Measurements from ENCODE around the gene BBX.

Gene BBX

DNA sequence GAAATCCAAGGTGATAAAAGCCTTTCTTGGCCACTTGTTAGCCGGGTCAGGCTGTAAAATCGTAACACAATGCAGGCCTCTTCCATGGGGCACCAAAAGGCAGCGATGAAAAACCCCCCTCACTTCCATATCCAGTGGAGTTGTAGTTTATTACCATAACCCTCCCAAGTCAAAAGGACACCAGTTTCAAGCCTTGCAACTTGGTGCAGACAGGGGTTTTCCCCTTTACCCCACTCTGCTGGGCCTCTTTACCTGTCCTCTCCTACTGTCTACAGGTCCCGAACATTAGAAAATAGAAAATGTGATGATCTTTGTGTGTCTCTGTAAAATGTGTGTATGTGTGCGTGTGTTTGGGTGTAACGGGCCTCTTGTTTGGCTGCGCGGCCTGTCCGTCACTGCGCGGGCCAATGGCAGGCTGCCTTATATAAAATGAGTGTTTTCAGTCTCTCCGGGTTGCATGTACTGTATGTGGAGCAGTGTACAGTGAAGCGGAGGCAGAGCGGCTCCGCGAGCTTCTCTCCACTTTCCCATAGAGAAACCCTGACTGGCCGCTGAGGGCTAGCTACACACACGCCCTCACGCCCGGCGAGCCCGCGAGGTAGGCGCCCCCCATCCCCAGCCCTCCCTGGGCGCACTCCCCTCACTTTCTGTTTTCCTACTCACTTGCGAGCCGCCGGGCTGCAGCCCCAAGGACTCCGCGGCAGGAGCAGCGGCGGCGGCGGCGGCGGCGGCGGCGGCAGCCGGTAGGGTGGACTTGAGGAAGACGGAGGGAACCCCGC lies at the start of gene BBX:
Gene BBX (plus strand): TSS at position 453 of the 779 bp plus-strand sequence. CDS start 187,499 bp downstream, outside the sequence.
- peak; percentile 90 for DNase-seq (ENCODE audit: low spot score)

GRCh38 chr3:107476462-107476861 lies 46.3 kb upstream of the BBX start:
- no peak for DNase-seq (ENCODE audit: low spot score)

DNA sequence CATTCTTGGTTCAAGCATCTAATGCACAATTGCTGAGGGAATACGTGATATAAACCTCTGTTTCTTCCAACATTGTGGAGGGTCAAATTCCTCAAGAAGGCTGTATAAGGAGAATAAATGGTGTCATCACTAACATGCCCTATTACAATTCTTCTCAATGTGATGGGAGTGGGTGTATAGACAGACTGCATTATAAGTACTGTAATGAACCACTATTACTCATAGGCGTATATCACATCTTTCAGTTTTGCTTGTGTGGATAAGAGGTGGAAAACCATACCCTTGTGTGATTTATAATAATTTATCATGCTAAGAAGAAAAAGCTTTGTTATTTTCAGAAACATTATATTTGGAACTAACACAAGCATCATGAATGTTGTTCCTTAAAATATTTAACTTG lies 35.3 kb upstream of the BBX start:
- no peak for DNase-seq (ENCODE audit: low spot score)

- no peak for DNase-seq (ENCODE audit: low spot score)
These were observed 33.8 kb upstream of the BBX start for GRCh38 chr3:107488942-107489341.

DNA sequence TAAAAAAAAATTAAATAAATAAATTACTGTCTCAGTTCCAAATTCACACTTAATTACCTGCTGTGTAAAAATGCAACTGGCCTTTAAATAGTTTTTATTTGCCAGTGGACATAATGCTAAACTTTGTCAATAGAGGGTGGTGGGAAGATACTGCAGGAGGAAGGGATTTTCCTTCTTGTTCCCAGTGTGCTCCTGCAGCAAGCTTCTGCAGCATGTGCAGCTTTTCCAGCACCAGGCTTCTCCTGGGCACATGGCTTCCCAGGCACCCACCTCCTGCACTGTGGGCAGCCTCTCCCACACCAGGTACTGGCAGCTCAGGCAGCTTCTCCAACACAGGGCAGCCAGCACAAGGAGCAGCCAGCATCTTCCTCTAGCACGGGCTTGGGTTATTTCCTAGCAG lies 29.6 kb upstream of the BBX start:
- no peak for DNase-seq (ENCODE audit: low spot score)

DNA sequence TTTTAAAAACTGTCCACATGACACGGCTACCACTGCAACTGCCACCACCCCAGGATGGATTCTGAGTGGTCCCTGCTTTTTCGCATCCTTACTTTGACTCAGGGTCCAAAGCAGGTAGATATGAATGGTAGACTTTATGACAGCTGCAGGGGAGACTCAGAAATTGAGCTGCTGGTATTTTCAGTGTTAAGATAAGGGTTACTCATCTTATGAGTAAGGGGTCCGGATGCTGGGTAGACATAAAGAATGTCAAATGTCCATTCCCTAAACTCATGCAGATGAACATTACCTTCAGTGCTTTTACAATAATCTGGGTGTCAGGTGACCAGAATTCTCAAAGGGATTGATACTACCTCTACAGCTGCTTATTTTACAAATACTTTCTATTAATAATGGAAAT lies 25.9 kb upstream of the BBX start:
- no peak for DNase-seq (ENCODE audit: low spot score)

GRCh38 chr3:107498646-107499045 lies 24.1 kb upstream of the BBX start:
- DNase-seq (ENCODE audit: low spot score): no peak

DNA sequence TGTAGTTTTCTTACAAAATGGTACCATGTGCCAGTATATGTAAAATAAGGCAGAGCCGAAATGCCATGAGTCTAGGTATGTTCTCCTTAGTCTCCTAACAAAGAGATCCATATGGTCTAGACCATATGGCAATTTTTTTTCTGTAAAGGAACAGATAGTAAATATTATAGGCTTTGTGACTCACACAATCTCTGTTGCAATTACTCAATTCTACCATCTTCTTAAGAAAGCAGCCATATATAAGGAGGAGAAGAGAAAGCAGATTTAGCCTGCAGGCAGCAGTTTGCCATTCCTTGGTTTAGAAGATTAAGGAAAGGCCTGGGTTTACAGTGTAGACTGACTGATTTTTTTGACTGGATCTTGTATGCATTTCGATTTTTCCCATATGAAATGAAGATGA lies 16.3 kb upstream of the BBX start:
- no peak for DNase-seq (ENCODE audit: low spot score)

- DNase-seq (ENCODE audit: low spot score): no peak
These were observed 14.4 kb upstream of the BBX start for GRCh38 chr3:107508331-107508730.

DNA sequence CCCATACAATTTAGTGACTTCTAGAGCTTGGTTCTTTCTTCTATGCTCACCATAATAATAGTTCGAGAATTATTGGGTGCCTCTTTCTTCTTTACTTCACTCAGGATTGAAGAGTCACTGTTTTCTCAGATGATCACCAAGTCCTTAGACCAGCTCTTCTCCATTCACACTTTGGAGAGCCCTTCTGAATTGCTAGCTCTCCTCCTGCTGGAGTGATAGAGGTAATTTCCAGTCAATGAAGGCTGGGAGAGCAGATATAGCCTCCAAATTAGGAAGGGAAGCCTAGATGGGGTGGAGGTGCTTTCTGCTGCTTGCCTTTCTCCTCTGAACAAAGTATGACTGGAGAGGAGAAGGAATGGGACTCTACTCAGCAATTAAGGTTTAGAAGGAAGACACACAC lies 10.7 kb upstream of the BBX start:
- DNase-seq (ENCODE audit: low spot score): no peak

DNA sequence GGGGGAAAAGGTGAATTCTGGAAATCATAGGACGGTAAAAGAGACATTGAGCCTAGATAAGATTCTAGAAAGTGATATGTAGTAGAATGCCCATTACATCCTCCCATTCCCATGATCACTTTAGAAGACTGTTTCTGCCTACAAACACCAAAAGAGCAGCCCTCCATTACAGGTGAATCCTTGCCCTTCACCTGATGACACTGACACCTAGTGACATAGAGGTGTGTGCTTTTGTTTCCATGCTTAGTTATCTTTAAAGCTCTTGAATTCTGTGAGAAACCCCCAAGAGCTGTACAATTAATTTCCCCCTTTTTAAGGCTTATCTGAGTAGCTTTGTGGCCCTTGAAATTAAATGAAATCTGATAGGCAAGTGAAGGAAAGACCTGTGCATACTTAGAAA lies 8.3 kb upstream of the BBX start:
- no peak for DNase-seq (ENCODE audit: low spot score)

DNA sequence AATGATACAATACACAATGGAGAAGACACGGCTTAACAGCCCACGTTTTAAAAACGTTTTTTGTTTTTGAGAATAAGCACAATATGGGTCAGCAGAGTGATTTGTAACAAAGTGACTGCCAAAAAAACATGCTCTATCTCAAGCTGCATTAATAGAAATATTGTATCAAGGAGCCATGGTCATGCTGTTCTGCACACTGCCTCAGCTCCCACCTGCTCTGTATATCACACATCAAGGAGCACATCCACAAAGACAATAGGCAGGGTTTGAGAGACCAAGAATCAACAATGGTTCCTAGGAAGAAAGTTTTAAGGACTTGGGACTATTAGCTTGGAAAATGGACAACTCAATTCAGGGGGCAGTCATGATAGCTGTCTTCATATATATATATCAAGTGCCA lies 6.3 kb upstream of the BBX start:
- DNase-seq (ENCODE audit: low spot score): no peak

- no peak for DNase-seq (ENCODE audit: low spot score)
These were observed 2.2 kb upstream of the BBX start for GRCh38 chr3:107520535-107520934.

DNA sequence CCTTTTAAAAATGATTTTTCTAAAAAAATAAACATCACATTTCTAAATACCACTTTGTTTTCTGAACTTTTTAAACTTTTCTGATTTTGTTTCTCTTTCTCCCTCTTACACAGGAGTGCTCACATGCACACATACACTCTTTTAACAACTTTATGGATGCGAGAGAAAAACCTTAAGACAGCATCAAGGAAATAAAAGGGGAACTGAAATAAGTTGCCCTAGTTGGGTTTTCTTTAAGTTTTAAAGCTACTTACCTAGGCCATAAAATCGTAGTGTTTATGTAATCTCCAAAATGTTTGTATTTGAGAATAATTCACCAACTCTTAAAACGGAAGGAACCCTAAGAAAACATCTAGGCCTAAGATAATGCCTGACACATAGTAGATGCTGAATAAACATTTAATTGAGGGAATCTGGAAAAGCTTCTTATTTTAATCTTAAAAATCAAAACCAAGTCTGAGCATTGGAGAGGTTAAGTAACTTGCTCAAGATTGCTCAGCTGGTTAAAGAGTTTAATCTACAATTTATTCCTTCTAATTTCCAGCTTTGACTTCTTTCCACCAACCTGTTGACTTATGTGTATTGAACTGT lies 1.2 kb upstream of the BBX start:
- DNase-seq (ENCODE audit: low spot score): no peak

GRCh38 chr3:107523289-107523538 lies 452 bp downstream of the BBX start:
- DNase-seq (ENCODE audit: low spot score): no peak

DNA sequence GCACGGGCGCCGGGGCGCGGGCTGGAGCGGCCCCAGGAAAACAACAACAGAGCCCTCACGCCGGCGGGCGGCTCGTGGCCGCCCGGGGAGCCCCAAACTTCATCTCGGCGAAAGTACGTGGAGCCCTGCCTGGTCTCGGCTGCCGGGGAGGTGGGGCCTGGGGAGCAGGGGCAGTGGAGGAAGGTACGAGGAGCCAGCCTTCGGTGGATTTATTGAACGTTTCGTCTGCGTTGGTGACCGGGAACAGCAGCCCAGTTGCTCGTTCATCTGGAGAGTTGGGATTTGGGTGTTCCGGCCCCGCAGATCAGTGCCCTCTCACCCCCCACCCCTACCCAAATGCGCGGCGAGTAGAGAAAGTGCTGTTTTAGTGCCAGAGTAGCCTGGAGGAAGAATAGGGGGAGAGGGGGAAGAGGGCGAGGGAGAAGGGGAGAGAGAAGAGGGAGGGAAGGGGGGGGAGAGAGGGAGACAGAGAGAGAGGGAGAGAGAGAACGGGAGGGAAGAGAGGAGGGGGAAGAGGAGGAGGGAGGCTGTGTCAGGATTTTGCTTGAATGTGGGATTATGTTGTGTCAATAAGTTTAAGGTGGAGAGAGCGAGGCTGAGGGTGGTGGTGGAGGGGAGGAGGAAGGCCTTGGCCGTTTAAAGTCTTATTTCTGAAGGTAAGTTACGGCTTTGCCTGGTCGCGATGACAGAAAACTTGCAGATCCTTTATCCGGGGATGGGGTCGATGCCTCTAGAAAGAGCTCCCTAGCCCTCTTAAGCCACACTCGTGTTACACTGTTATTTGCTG lies 970 bp downstream of the BBX start:
- peak; percentile 29 for DNase-seq (ENCODE audit: low spot score)

DNA sequence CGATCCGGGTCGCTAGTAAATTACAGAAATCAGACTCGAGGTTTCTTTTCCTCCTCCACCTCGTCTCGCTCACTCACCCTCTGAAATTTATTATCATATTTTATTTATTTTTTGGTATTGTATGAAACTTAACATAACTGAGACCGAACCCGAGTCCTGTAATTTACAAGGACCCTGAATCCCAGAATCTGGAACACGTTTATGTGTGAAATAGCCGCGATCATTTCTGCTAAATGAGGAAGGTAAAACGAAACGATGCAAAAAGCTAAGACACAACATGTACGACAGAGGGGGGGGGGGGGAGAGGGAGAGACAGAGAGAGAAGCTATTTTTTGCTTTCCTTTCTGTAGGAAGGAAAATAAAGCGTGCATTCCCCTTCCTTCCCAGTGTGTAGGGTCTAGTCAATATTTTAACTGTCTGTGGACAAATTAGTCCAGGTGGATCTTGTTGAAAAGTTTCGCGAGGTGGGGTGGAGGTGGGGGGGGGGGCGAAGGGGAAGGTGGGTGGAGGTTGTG lies 1.6 kb downstream of the BBX start:
- peak; percentile 25 for DNase-seq (ENCODE audit: low spot score)

GRCh38 chr3:107524841-107525643 lies 2.3 kb downstream of the BBX start:
- peak; percentile 28 for DNase-seq (ENCODE audit: low spot score)

GRCh38 chr3:107525644-107526305 lies 3.0 kb downstream of the BBX start:
- DNase-seq (ENCODE audit: low spot score): no peak

DNA sequence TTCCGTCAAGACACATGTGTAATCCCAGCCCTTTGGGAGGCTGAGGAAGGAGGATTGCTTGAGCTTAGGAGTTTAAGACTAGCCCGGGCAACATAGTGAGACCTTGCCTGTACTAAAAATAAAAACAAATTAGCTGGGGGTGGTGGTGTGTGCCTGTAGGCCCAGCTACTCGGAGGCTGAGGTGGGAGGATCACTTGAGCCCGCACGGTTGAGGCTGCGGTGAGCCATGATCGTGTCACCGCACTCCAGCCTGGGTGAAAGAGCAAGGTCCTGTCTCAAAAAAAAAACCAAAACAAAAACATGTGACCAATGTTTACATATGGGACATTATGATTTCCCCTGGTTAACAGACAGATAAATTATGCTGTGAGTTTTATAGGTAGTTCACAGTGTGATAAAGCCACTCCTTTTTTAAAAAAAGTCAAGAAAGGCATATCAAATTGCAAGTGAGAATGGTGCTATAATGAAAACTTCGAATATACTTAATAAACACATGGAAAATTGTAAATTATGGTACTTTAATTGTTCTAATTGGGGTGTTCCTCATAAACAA lies 9.2 kb downstream of the BBX start:
- no peak for DNase-seq (ENCODE audit: low spot score)

GRCh38 chr3:107540857-107541256 lies 18.1 kb downstream of the BBX start:
- no peak for DNase-seq (ENCODE audit: low spot score)
